Osteoblast (primary cell): ENCODE measurements around the gene KCNH6. TPM values are rescaled to one million over a fixed set of nuclear protein-coding genes. Genes with fewer than 3 reads are reported as not detected.

Experiments used
- DNase-seq: peaks from one replicate; pipeline ENCODE4 v3.0.0; 2011; ENCODE audit warnings: low spot score, mixed read lengths; ENCODE audit not compliant: insufficient read length; ENCODE audit errors: missing footprints
- H2AFZ ChIP-seq: 2 replicates; pipeline ENCODE4 v1.6.0; 2011; ENCODE audit warnings: mild to moderate bottlenecking, low read length
- H3K27ac ChIP-seq: 2 replicates; pipeline ENCODE4 v1.5.1; 2011; ENCODE audit warnings: mild to moderate bottlenecking, low read depth, low read length, moderate library complexity
- H3K27me3 ChIP-seq: 2 replicates; pipeline ENCODE4 v1.6.0; 2012; ENCODE audit warnings: mild to moderate bottlenecking, control low read depth, inconsistent platforms, low read length, moderate library complexity; ENCODE audit not compliant: insufficient read depth
- H3K36me3 ChIP-seq: 2 replicates; pipeline ENCODE4 v1.5.1; 2011; ENCODE audit warnings: mild to moderate bottlenecking, low read length, control low read depth, moderate library complexity; ENCODE audit not compliant: insufficient read depth
- H3K4me1 ChIP-seq: 2 replicates; pipeline ENCODE4 v1.5.1; 2011; ENCODE audit warnings: mild to moderate bottlenecking, low read length, control low read depth, moderate library complexity; ENCODE audit not compliant: insufficient read depth
- H3K4me2 ChIP-seq: 2 replicates; pipeline ENCODE4 v1.6.0; 2011; ENCODE audit warnings: mild to moderate bottlenecking, low read length; ENCODE audit not compliant: insufficient read depth
- H3K4me3 ChIP-seq: fragments of 200-600 bp; sonication (generic); 3 replicates; pipeline ENCODE4 v1.5.1; 2012; ENCODE audit warnings: mild to moderate bottlenecking, low read length, inconsistent platforms; ENCODE audit not compliant: insufficient read depth
- H3K79me2 ChIP-seq: 2 replicates; pipeline ENCODE4 v1.6.0; 2012; ENCODE audit warnings: mild to moderate bottlenecking, low read length, control low read depth, inconsistent platforms; ENCODE audit not compliant: insufficient read depth
- H3K9me3 ChIP-seq: 2 replicates; pipeline ENCODE4 v1.5.1; 2011; ENCODE audit warnings: low read depth, low read length, control low read depth
- H4K20me1 ChIP-seq: 2 replicates; pipeline ENCODE4 v1.6.0; 2012; ENCODE audit warnings: mild to moderate bottlenecking, low read length, control low read depth; ENCODE audit not compliant: insufficient read depth
- CTCF ChIP-seq: IDR thresholded peaks from 2 replicates; pipeline ENCODE4 v1.5.1; 2011; ENCODE audit warnings: mild to moderate bottlenecking, low read depth, low read length, moderate library complexity; ENCODE audit errors: extremely low read depth
- total RNA-seq: library from RNA; depleted of rRNA; stranded (reverse); fragments of >200 nt; gene quantifications from 2 replicates; pipeline ENCODE4 v1.2.3, GENCODE V29; 2012

KCNH6 gene
- total RNA-seq, 1 donor = not detected

GRCh38 chr17:63475491-63476412, 47.4 kb upstream of the KCNH6 start:
- H3K27me3 ChIP-seq = peaks cover 39% of the 10 kb centered on the region
- no peaks in the 10 kb centered on the region for H3K36me3 ChIP-seq
- TF ChIP-seq CTCF = no peak
- no peaks in the 10 kb centered on the region for H4K20me1 ChIP-seq
- H3K79me2 ChIP-seq = no peaks in the 10 kb centered on the region
- peak; percentile 88 for DNase-seq
- no peak overlapping the region for H3K4me3 ChIP-seq
- peaks cover 12% of the 10 kb centered on the region for H3K4me1 ChIP-seq
- no peak overlapping the region for H3K4me2 ChIP-seq
- H2AFZ ChIP-seq = no peak overlapping the region
- H3K27ac ChIP-seq = no peak overlapping the region
- H3K9me3 ChIP-seq = no peaks in the 10 kb centered on the region

- H3K79me2 ChIP-seq = no peaks in the 10 kb centered on the region
- no peak overlapping the region for H3K27ac ChIP-seq
- H3K9me3 ChIP-seq = no peaks in the 10 kb centered on the region
- peak overlapping the region; percentile 77 for H3K4me2 ChIP-seq
- peak overlapping the region; percentile 25 for H2AFZ ChIP-seq
- H3K36me3 ChIP-seq = no peaks in the 10 kb centered on the region
- peaks cover 12% of the 10 kb centered on the region for H3K4me1 ChIP-seq
- peak; percentile 97 for DNase-seq
- no peak for TF ChIP-seq CTCF
- H3K4me3 ChIP-seq = peak overlapping the region; percentile 66
- no peaks in the 10 kb centered on the region for H4K20me1 ChIP-seq
- peaks cover 35% of the 10 kb centered on the region for H3K27me3 ChIP-seq
Measured at GRCh38 chr17:63476459-63476853, 46.7 kb upstream of the KCNH6 start.

GRCh38 chr17:63476854-63477479, 46.2 kb upstream of the KCNH6 start, which contains the start of gene ACE:
Gene ACE (plus strand): TSS chr17:63477061. CDS start chr17:63477095, 34 bp downstream.
- Histone ChIP-seq H3K9me3 (no peaks in the 10 kb centered on the region), H3K79me2 (no peaks in the 10 kb centered on the region), H3K27ac (no peak within 1 kb of the TSS), H4K20me1 (no peaks in the 10 kb centered on the region), H3K4me3 (peak within 1 kb of the TSS; percentile 66), H2AFZ (peak within 1 kb of the TSS; percentile 59), H3K27me3 (peaks cover 30% of the 10 kb centered on the region), H3K4me2 (peak within 1 kb of the TSS; percentile 77), H3K36me3 (no peaks in the 10 kb centered on the region), H3K4me1 (peaks cover 12% of the 10 kb centered on the region)
- DNase-seq = peak; percentile 85
- TF ChIP-seq CTCF = no peak
